Measurements from ENCODE around the gene CANT1.

DNA sequence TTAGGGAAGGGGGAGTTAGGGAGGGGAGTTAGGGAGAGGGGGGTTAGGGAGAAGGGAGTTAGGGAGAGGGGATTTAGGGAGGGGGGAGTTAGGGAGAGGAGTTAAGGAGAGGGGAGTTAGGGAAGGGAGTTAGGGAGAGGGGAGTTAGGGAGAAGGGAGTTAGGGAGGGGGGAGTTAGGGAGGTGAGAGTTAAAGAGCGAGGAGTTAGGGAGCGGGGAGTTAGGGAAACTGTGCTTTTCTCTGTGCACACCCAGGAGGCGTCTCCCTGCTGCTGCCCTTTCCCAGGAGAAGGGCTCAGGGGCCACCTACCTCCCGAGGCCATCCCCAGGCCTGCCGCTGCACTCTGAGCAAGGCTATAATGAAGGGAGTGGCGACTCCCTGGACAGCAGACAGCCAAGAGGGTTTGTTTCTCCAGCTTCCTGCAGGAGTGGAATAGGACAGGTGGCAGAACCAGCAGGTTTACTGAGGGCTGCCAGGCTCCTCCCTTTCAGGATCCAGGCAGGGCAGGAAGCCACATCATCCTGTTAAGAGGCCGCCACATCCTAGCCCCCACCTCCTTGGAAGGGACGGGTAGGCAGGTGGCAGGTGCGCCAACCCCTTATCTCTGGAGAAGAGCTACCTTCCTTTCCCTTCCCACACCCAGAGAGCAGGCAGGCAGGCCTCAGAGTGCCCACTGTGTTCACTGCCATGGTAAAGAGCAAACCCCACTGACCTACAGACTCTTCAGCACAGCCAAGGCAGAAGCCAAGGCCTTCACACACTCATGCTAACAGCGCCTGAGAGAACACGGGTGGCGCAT lies 4.3 kb downstream of the CANT1 start:
- TF ChIP-seq GATA2 (IDR thresholded peaks at IDR 0.05; ENCODE audit: low read depth, low read length): no peak
- TF ChIP-seq GATA3 (IDR thresholded peaks at IDR 0.05; ENCODE audit: low read depth, low read length): no peak
